Upper lobe of left lung (tissue), 4 donors: ENCODE results near the gene TAMALIN.

ENCODE experiments used
- CTCF ChIP-seq, 6 experiments: fragments of 450-650 bp in 4 of 6; fragments of 200-600 bp in 2 of 6; sonication (generic) in 2 of 6; IDR thresholded peaks; one replicate each; pipeline ENCODE4 v1.5.1; 2016 to 2019; ENCODE audit warnings: antibody characterized with exemption in 6 of 6
- POLR2AphosphoS5 ChIP-seq, 2 donors: sonication (generic); formaldehyde crosslinking; IDR thresholded peaks; one replicate each; pipeline ENCODE4 v1.5.1; 2017; ENCODE audit warnings: antibody characterized with exemption in 2 of 2

DNA sequence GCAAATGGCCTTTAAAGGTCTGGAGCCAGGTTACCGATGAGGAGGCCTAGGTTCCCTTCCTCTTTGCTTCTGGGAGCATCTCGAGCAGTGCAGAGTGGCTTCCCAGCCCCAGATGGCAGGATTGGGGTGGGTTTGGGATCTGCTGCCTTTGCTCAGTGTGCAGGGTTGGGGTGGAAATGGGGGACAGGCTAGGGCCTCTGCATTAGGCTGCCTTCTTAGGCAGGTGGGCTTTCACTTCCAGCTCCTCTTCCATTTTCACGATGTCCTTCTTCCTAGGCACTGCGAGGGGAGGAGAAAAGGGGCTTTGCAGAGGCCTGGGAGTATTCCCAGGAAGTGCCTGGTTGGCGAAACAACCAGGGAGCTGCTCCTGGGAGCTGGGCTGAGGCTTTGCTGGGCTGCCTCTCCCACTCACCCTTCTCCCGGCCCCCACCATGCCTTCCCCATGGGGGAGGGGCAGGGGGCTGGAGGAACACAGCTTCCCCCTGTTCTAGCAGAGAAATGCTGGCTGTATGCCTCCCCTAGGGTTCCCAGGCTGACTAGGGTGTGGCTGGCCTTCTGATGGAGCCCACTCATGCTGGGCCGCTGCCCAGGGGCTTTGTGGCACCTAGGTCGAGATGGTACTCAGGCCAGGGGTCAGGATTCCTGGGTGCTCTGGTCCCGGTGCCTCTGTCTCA is 46.9 kb downstream of the TAMALIN start:
- TF ChIP-seq CTCF (IDR thresholded peaks at IDR 0.05) (no peak), POLR2AphosphoS5 (IDR thresholded peaks at IDR 0.05) (peak in 1 of 2 donors; percentile 18)
